KBM-7 (cell line): Measurements from ENCODE around the gene ADARB2.

Experiments used
- DNase-seq: peaks from one replicate; pipeline ENCODE4 v3.0.0-alpha.2; 2015
- in situ Hi-C: fragments of 300-500 bp; cut with MboI; formaldehyde crosslinking; loops from 2 replicates; pipeline ENCODE4 v1.14.3; 2020; ENCODE audit warnings: low sequenced_read_pairs, low pct_unique_long_range_greater_than_20kb, mixed read lengths

Gene ADARB2

GRCh38 chr10:1212571-1213141 lies 524.7 kb downstream of the ADARB2 start:
- in situ Hi-C loops, result no loop called here
- no peak for DNase-seq

GRCh38 chr10:1211844-1212570 lies 525.3 kb downstream of the ADARB2 start:
- no peak for DNase-seq
- in situ Hi-C loops, result no loop called here

GRCh38 chr10:1210667-1211066 lies 526.7 kb downstream of the ADARB2 start:
- DNase-seq, result no peak
- in situ Hi-C loops, result no loop called here

- in situ Hi-C loops, result no loop called here
These were observed 527.9 kb downstream of the ADARB2 start for GRCh38 chr10:1209355-1209979.

GRCh38 chr10:1208366-1209311 lies 528.7 kb downstream of the ADARB2 start:
- in situ Hi-C loops, result no loop called here
- DNase-seq, result no peak

More at GRCh38 chr10:1209355-1209979, 527.9 kb downstream of the ADARB2 start:
- DNase-seq, result no peak

- in situ Hi-C loops, result no loop called here
- DNase-seq, result no peak
These were observed 530.7 kb downstream of the ADARB2 start for GRCh38 chr10:1206601-1207000.

- no peak for DNase-seq
- in situ Hi-C loops, result no loop called here
These were observed 531.2 kb downstream of the ADARB2 start for GRCh38 chr10:1206101-1206500.

GRCh38 chr10:1205450-1206030 lies 531.8 kb downstream of the ADARB2 start:
- DNase-seq, result no peak
- in situ Hi-C loops, result no loop called here

GRCh38 chr10:1204434-1205326 lies 532.6 kb downstream of the ADARB2 start:
- no peak for DNase-seq
- in situ Hi-C loops, result no loop called here

GRCh38 chr10:1203704-1204103 lies 533.6 kb downstream of the ADARB2 start:
- in situ Hi-C loops, result no loop called here

GRCh38 chr10:1203216-1203615 lies 534.1 kb downstream of the ADARB2 start:
- DNase-seq, result no peak
- in situ Hi-C loops, result no loop called here

More at GRCh38 chr10:1203704-1204103, 533.6 kb downstream of the ADARB2 start:
- no peak for DNase-seq

- in situ Hi-C loops, result no loop called here
- no peak for DNase-seq
These were observed 535.0 kb downstream of the ADARB2 start for GRCh38 chr10:1202343-1202742.

- DNase-seq, result no peak
- in situ Hi-C loops, result no loop called here
These were observed 536.2 kb downstream of the ADARB2 start for GRCh38 chr10:1200866-1201807.

- in situ Hi-C loops, result no loop called here
- no peak for DNase-seq
These were observed 537.2 kb downstream of the ADARB2 start for GRCh38 chr10:1199897-1200721.

- in situ Hi-C loops, result no loop called here
- no peak for DNase-seq
These were observed 538.0 kb downstream of the ADARB2 start for GRCh38 chr10:1199345-1199673.
